NCI-H2029 treated with DMSO at 0.1 percent for 48 hours (cell line): ENCODE results near the gene EFR3B.

Experiments
- DNase-seq: peaks from one replicate; lab custom pipeline; 2025; lab: John Stamatoyannopoulos, UW

Gene EFR3B

DNA sequence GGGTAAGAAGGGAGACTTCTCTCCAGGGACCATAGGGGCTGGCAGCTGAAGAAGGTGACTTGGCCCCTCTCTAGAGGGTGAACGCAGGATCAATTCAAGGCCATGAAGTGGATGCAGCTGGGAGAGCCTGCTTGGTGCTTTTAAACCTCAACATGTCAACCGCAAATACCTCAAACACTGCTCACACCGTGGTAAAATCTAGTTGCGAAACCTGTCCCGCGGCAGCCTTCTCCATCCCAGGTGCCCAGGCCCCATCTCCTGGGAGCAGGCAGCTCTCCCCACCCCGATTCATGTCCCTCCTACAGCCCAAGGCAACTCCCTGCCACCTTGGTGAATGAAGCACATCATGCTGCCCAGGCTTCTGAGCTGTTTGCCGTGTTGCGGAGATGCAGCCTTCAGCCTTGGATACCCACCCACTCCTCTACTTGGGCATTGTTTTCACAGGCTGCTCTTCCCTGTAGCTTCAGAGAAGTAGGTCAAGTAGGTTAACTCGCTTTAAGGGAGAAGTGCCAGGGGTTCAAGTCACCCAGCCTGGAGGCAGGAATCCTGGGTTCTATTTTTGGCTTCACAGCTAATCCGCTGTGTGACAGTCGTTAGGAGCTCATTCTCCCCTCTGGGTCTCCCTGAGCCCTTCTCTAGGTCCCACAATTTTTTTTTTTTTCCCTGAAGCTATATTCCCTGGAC, 6.2 kb upstream of the EFR3B start:
- DNase-seq, result no peak

DNA sequence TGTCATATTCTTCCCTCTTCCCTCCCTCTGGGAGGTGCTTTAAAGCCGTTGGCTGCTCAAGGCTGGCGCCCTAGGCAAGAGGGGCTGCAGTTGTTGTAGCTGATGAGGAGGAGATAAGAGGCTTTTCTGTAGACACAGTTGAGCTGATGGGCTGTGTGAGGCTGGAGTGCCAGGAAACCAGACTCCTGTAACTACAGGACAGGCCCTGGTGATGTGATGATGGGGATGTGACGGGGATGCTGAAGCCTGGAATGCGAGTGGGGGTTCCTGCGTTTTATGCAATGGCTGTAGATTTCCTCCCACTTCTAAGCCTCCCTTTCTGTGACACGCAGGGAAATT, 5.7 kb upstream of the EFR3B start:
- no peak for DNase-seq

GRCh38 chr2:25039126-25039525, 2.8 kb upstream of the EFR3B start:
- DNase-seq, result no peak

DNA sequence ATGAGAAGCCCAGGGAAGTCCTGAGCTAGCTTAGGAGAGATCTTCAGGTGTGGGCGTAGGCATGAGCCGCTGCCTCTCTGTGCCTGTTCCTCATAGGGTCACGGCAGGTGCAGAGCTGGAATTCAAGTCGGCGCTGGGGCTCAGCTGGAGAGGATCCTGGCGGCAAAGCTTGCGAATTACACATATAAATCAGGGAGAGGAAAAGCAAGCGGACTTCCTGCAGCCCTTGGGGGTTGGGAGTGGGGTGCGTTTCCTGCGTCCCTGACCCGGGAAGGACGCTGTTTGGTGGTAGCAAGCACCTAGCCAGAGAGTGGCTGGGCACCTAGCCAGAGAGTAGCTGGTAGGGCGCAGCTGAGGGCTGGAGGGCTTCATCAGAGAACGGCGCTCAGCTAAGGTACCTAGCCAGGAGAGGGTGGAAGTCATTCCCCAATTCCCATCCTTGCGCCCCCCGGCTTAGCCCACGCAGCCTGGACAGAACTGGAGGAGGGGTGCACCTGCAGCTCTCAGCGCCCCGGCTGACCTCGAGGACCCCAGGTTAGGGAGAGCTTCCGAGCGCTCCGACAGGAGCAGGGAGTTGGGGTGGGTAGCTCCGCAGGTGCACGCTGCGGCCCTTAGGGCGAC, 459 bp upstream of the EFR3B start:
- peak; percentile 65 for DNase-seq

- DNase-seq, result no peak
These were observed 705 bp downstream of the EFR3B start for GRCh38 chr2:25042321-25043240.

DNA sequence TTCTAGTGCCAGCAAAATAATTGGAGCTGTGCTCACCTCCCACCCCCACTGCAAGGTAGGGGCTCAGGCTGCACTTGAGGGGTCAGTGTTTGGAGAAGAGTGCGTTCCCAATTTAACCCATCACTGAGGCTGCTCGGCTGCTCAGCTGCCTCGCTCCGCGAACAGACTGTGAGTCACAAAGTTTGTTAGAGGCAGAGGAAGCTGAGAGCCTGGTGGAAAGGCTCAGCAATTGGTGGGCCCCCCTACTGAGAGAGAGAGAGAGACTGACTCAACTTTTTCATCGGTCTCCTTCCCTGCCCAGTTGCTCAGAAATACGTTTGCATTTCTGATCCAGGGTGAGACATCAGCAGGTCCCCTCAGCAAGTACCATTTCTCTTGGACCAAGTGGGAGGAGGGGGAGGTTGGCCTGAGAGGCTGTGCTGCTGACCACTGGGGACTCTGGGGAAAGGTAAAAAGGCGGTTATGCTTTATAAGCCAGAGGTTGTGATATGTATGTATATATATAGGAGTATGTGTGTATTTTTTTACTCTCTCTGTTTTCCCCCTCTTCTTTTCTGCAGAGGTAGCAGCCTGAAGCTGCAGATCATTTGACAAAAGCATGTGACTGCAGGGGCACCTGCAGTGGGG, 1.5 kb downstream of the EFR3B start:
- no peak for DNase-seq

DNA sequence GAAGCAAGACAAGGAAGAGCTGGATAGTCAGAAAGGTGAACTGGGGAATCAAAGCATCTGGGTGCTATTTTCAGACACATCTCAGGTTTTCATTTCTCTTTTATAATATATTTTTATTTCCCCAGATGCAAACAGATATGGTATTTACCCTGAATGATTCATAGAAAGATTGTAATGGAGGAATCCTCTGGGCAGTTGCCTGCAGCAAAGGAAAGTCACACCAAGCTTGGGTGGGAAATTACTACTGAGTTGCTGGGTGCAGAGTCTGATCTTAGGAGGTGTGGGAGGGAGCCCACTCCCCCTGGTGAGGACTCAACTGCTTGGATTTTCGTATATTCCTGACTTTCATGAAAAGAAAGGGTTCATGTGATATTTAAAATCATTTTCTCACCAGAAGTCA, 2.1 kb downstream of the EFR3B start:
- no peak for DNase-seq

- no peak for DNase-seq
These were observed 3.1 kb downstream of the EFR3B start for GRCh38 chr2:25044990-25045389.

DNA sequence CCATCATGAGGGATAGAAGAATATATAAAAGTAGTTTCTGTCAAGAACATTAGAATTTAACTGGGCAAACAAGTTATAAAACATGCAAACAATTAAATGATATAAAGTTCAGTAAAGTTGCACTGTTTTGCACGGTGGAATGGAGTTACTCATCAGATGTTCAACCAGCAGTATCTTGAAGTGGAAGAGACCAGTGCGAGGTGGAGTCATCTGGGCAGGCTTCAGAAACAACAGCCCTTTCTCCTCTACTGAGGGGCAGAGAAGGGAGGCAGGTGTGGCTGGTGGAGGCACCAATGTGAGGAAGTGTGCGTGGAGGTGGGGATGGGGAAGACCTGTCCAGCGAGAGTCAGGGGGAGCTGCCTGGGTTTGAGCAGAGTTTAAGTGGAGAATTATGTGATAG, 7.5 kb downstream of the EFR3B start:
- no peak for DNase-seq

GRCh38 chr2:25050128-25050527, 8.3 kb downstream of the EFR3B start:
- DNase-seq, result no peak

DNA sequence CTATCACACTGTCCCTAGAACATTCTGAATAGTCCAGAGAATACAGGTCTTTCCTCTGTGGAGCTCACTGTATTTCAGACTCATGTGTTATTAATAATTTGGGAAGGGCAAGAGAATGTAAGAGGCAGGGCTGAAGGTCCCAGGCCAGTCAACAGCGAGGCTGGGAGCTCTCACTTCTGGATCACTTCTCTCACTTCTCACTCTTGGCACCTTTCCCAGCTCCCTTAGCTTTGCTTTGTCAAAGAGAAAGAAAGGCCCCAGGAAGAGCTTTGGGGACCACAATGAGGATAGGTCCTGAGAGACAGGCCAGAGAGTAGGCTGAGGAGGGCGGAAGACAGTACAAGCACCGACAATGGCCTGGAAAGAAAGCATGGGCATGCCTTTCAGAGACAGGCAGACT, 11.2 kb downstream of the EFR3B start:
- no peak for DNase-seq

- DNase-seq, result no peak
These were observed 12.8 kb downstream of the EFR3B start for GRCh38 chr2:25054720-25055119.

DNA sequence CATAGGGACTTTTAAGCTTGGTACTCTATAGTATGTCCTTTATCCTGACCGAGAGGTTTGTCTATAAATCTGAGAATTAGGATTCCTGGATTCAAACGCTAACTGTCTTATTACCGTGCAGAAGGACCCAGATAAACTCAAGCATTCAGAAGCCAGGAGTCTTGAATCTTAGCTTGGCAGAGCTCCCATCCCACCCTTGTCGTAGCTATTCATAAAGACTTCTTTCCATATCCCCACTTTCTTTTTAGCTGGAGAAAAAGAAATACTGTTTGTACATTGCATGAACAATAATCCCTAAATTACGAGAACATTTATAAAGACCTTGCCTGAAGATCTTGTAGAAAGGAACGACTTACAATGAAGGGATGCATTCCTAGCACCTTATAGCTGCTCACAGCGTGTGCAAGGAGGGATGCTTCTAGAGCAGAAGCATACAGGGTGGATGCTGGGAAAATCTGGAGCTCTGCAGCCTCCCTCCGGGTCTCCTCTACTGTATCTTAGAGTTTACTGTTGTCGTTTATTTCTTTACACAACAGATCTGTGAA, 13.6 kb downstream of the EFR3B start:
- DNase-seq, result no peak

DNA sequence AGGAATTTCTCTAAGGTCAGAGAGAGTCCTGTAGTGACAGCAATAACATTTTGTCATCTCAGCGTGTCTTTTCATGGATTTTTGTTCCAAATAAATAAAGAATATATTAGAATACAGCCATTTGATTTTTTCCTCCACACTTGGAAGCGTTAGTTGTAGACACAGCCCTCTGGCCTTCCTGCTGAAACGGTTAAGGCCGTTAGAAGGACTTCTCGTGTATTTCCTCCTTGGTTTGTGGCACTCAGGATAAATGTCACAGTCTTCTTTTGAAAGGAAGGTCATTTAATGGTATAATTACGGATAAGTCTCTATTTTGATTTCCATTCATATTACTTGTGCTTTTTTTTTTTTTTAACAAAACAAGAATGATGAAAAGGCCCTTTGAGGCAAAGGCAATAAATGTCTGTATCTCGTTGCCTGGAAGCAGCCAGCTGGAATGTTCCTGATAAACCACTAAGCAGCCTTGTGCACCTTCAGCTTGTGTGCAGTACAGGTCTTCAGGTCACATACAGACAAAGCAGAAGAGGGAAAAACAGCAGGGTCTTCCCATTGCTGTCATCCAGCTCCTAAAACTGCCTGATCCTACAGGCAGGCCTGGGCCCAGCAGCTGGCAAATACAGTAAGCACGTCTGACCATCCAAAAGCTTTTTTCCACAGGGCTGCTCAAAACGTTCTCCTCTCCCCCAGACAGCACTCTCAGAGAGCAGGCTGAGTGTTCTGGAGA, 14.4 kb downstream of the EFR3B start:
- DNase-seq, result no peak

DNA sequence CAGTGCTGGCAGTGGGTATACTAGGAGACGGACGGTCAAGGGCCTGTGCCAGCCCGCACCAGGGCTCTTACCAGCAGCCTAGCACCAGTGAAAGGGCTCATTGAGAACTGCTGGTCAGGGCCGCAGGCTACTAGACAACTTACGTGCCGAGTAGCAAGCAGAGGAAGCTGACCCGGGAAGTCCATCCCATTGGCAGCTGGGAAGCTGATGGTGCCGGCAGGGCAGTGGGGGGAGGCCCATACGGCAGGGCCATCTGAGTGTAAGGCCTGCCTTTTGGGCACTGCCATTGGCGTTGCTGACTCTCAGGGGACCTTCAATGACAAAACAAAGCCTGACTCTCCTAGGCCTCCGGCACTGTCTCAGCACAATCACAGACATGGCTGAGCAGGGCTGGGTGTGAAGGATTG, 20.6 kb downstream of the EFR3B start:
- DNase-seq, result no peak

- no peak for DNase-seq
These were observed 22.2 kb downstream of the EFR3B start for GRCh38 chr2:25063876-25064660.

GRCh38 chr2:25065768-25066167, 23.9 kb downstream of the EFR3B start:
- DNase-seq, result no peak

- DNase-seq, result no peak
These were observed 24.6 kb downstream of the EFR3B start for GRCh38 chr2:25066455-25066854.

GRCh38 chr2:25068217-25068616, 26.3 kb downstream of the EFR3B start:
- DNase-seq, result no peak

- DNase-seq, result no peak
These were observed 30.1 kb downstream of the EFR3B start for GRCh38 chr2:25071966-25072365.

GRCh38 chr2:25072606-25073005, 30.7 kb downstream of the EFR3B start:
- no peak for DNase-seq
